Measurements from ENCODE around the gene CBFA2T3.
A peak's percentile ranks its signal among the peaks of the same experiment; 100 is the strongest.
"Not testable (repeated sequence)": the region's sequence is repeated elsewhere in the genome, so short reads cannot be mapped to it uniquely, and the experiment has no call there.

CBFA2T3 gene

GRCh38 chr16:89012622-89012995, 35.6 kb upstream of the CBFA2T3 start:
- no peak for DNase-seq (ENCODE audit: low read depth)
- no peak overlapping the region for H3K4me3 ChIP-seq (ENCODE audit: low read depth, low read length)
- no peak for TF ChIP-seq CTCF (IDR thresholded peaks at IDR 0.05; ENCODE audit: control insufficient read depth, extremely low read depth, insufficient read depth)

GRCh38 chr16:89011909-89012621, 35.1 kb upstream of the CBFA2T3 start:
- no peak overlapping the region for H3K4me3 ChIP-seq (ENCODE audit: low read depth, low read length)
- DNase-seq (ENCODE audit: low read depth) = no peak
- no peak for TF ChIP-seq CTCF (IDR thresholded peaks at IDR 0.05; ENCODE audit: control insufficient read depth, extremely low read depth, insufficient read depth)

- no peak for TF ChIP-seq CTCF (IDR thresholded peaks at IDR 0.05; ENCODE audit: control insufficient read depth, extremely low read depth, insufficient read depth)
- H3K4me3 ChIP-seq (ENCODE audit: low read depth, low read length) = no peak overlapping the region
- no peak for DNase-seq (ENCODE audit: low read depth)
Observed at GRCh38 chr16:89010210-89010925, 33.4 kb upstream of the CBFA2T3 start.

- no peak overlapping the region for H3K4me3 ChIP-seq (ENCODE audit: low read depth, low read length)
- TF ChIP-seq CTCF (IDR thresholded peaks at IDR 0.05; ENCODE audit: control insufficient read depth, extremely low read depth, insufficient read depth) = no peak
- peak; percentile 18 for DNase-seq (ENCODE audit: low read depth)
Observed at GRCh38 chr16:89009343-89010209, 32.6 kb upstream of the CBFA2T3 start.

- DNase-seq (ENCODE audit: low read depth); H3K4me3 ChIP-seq (ENCODE audit: low read depth, low read length): not testable (repeated sequence)
Observed at GRCh38 chr16:89008796-89009195, 31.8 kb upstream of the CBFA2T3 start.

GRCh38 chr16:89007371-89008249, 30.6 kb upstream of the CBFA2T3 start:
- no peak for DNase-seq (ENCODE audit: low read depth)
- H3K4me3 ChIP-seq (ENCODE audit: low read depth, low read length) = no peak overlapping the region
- TF ChIP-seq CTCF (IDR thresholded peaks at IDR 0.05; ENCODE audit: control insufficient read depth, extremely low read depth, insufficient read depth) = no peak

Measured in LNCaP clone FGC (cell line).